Measurements from ENCODE around the gene SIGLEC10. TPM values are rescaled to one million over a fixed set of nuclear protein-coding genes. Genes with fewer than 3 reads are reported as not detected.

The SIGLEC10 gene
- total and polyA plus RNA-seq, 2 donors from 2014 or later = 0.34 to 33.8 TPM

DNA sequence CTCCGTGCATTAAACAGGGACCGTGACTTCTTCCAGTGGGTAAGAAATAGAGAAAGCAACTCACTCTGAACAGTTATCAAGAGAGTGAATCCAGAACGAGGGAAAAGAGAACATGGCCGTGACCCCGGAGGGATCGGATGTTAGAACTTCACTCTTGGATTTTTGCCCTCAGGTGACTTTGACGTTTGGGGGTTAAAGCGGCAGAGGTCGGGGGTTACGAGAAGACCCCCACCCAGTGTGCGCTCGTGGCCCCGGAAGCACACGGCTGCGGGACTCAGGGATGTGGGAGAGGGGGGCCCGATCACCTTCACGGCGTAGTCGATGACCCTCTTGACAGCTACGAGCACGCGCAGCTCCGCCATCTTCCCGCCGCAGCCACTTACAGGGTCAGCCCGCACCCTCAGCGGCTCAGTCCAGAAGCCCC lies 51.5 kb downstream of the SIGLEC10 start, which contains the start of gene ETFB:
Gene ETFB, minus strand, starts transcription at position 424 of the 424 bp plus-strand sequence. Its CDS starts 62 bp downstream, at position 362.
- FAIRE-seq = no peak

GRCh38 chr19:51365211-51365964 lies 52.1 kb downstream of the SIGLEC10 start:
- intact Hi-C loops (cut with DNase I) = no loop called here
- Histone ChIP-seq H3K4me3 (ENCODE audit: low read length in 3 of 3) (peak overlapping the region; percentile 78 to 95 (median 94)), H3K36me3 (ENCODE audit: control insufficient read depth in 2 of 3, insufficient read depth in 3 of 3, low read length in 3 of 3) (no peaks in the 10 kb centered on the region), H3K9ac (ENCODE audit: low read length in 3 of 3) (peak overlapping the region; percentile 78 to 90 (median 85)), H3K9me3 (ENCODE audit: control insufficient read depth in 2 of 3, insufficient read depth in 1 of 3, low read length in 3 of 3) (no peaks in the 10 kb centered on the region), H3K27me3 (ENCODE audit: control insufficient read depth, insufficient read depth, low read length) (no peaks in the 10 kb centered on the region), H3K27ac (ENCODE audit: low read depth in 2 of 2, low read length in 2 of 2) (peak overlapping the region; percentile 94 to 97), H3K4me1 (ENCODE audit: control insufficient read depth in 2 of 3, insufficient read depth in 2 of 3, low read depth in 1 of 3, low read length in 3 of 3) (peaks cover 0 to 17% (median 5%) of the 10 kb centered on the region in 3 donors)
- DNase-seq (peak in 3 of 5 donors; percentile 33 to 70 (median 56)), FAIRE-seq (no peak)
- no peak for TF ChIP-seq CTCF (IDR thresholded peaks at IDR 0.05; ENCODE audit: borderline replicate concordance, extremely low read depth, insufficient read depth)

More for the DNA sequence above, 51.5 kb downstream of the SIGLEC10 start, which contains the start of gene ETFB:
- peak within 1 kb of the TSS; percentile 83 to 94 (median 90) for H3K9ac ChIP-seq (ENCODE audit: low read length in 3 of 3)
- H3K4me1 ChIP-seq (ENCODE audit: control insufficient read depth in 2 of 3, insufficient read depth in 2 of 3, low read depth in 1 of 3, low read length in 3 of 3) = peaks cover 0 to 17% (median 5%) of the 10 kb centered on the region in 3 donors
- intact Hi-C loops (cut with DNase I) = no loop called here
- H3K4me3 ChIP-seq (ENCODE audit: low read length in 3 of 3) = peak within 1 kb of the TSS; percentile 87 to 95 (median 94)
- no peak for TF ChIP-seq CTCF (IDR thresholded peaks at IDR 0.05; ENCODE audit: borderline replicate concordance, extremely low read depth, insufficient read depth)
- no peaks in the 10 kb centered on the region for H3K9me3 ChIP-seq (ENCODE audit: control insufficient read depth in 2 of 3, insufficient read depth in 1 of 3, low read length in 3 of 3)
- H3K36me3 ChIP-seq (ENCODE audit: control insufficient read depth in 2 of 3, insufficient read depth in 3 of 3, low read length in 3 of 3) = no peaks in the 10 kb centered on the region
- no peaks in the 10 kb centered on the region for H3K27me3 ChIP-seq (ENCODE audit: control insufficient read depth, insufficient read depth, low read length)
- no peak for DNase-seq
- H3K27ac ChIP-seq (ENCODE audit: low read depth in 2 of 2, low read length in 2 of 2) = peak within 1 kb of the TSS; percentile 97

DNA sequence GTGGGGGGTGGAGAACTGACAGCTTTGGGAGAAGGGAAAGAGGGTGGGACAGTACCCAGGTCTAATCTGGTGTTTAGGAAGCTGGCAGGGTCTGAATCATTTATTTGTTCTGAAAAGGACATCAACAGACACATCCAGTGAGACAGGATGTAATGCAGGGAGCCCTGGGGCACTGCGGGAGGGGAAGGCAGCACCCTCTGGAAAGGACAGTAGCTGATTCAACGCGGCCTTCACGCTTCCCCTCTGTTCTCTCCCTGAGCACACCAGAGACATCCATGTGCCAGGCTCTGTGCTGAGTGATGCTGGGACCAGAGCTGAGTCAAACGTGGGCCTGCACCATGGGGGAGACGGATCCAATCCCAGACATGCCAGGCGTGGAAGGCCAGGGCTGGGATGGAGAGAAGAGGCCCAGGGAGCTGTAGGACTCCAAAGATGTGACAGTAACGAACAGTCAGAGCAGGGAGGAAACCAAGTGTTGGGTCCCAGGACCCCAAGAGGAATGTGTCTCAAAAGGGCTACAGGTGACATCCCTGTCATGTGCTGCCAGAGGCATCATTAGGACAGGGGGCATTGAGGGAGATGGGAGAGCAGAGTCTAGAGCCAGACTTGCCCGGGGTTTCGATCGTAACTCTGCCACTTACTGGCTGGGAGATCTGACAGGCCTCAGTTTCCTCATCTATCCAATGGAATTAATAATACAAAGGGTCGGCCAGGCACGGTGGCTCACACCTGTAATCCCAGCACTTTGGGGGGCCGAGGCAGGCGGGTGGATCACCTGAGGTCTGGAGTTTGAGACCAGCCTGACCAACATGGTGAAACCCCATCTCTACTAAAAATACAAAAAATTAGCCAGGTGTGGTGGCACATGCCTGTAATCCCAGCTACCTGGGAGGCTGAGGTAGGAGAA lies 53.0 kb downstream of the SIGLEC10 start:
- TF ChIP-seq CTCF (IDR thresholded peaks at IDR 0.05; ENCODE audit: borderline replicate concordance, extremely low read depth, insufficient read depth) = no peak

More for the DNA sequence above, 53.0 kb downstream of the SIGLEC10 start:
- FAIRE-seq (no peak), DNase-seq (no peak)
- Histone ChIP-seq H3K4me3 (ENCODE audit: low read length in 3 of 3) (no peak overlapping the region), H3K27me3 (ENCODE audit: control insufficient read depth, insufficient read depth, low read length) (no peaks in the 10 kb centered on the region), H3K36me3 (ENCODE audit: control insufficient read depth in 2 of 3, insufficient read depth in 3 of 3, low read length in 3 of 3) (no peaks in the 10 kb centered on the region), H3K9me3 (ENCODE audit: control insufficient read depth in 2 of 3, insufficient read depth in 1 of 3, low read length in 3 of 3) (no peaks in the 10 kb centered on the region), H3K4me1 (ENCODE audit: control insufficient read depth in 2 of 3, insufficient read depth in 2 of 3, low read depth in 1 of 3, low read length in 3 of 3) (peaks cover 0 to 17% (median 5%) of the 10 kb centered on the region in 3 donors), H3K27ac (ENCODE audit: low read depth in 2 of 2, low read length in 2 of 2) (no peak overlapping the region), H3K9ac (ENCODE audit: low read length in 3 of 3) (peak overlapping the region in 1 of 3 donors; percentile 40)
- intact Hi-C loops (cut with DNase I) = no loop called here
